IMR-90 (cell line): Measurements from ENCODE around the gene DPH7. TPM values are rescaled to one million over a fixed set of nuclear protein-coding genes. Genes with fewer than 3 reads are reported as not detected.

Experiments
- ATAC-seq: fragments of 200-7000 bp; cut with Tn5 transposase; 2 replicates; pipeline ENCODE4 v1.9.1; 2020; ENCODE audit warnings: low read depth, mild to moderate bottlenecking, moderate library complexity
- BruUV-seq: library from RNA; stranded (reverse); fragments of 400-500 nt; replicated peaks from 2 replicates; lab custom pipeline; 2021; lab: Mats Ljungman, UMichigan
- CTCF ChIA-PET: fragments of 300-600 bp; formaldehyde crosslinking; extraction: SDS; loops from one replicate; lab custom pipeline; 2021; ENCODE audit warnings: antibody characterized with exemption; lab: Yijun Ruan, JAX
- POLR2A ChIA-PET: fragments of 300-600 bp; sonication (Branson Sonifier 250); formaldehyde crosslinking; loops from one replicate; lab custom pipeline; 2022; ENCODE audit warnings: antibody characterized with exemption; ENCODE audit not compliant: unreplicated experiment; lab: Charles Lee
- DNase-seq: peaks from one replicate; pipeline ENCODE4 v3.0.0; 2013
- H2AFZ ChIP-seq: replicated peaks from 2 replicates; pipeline ENCODE3; 2013; ENCODE audit warnings: low read length, mild to moderate bottlenecking; ENCODE audit not compliant: poor library complexity
- H2AK5ac ChIP-seq: 2 replicates; pipeline ENCODE4 v1.6.1; 2013; ENCODE audit warnings: low read depth, low read length, inconsistent platforms
- H2AK9ac ChIP-seq: replicated peaks from 2 replicates; pipeline ENCODE3; 2013; ENCODE audit warnings: mild to moderate bottlenecking, low read depth, low read length, moderate library complexity; ENCODE audit not compliant: poor library complexity
- H2BK120ac ChIP-seq: 2 replicates; pipeline ENCODE4 v1.6.1; 2013; ENCODE audit warnings: low read depth, low read length, inconsistent platforms
- H2BK15ac ChIP-seq: 3 replicates; pipeline ENCODE4 v1.6.1; 2013; ENCODE audit warnings: low read depth, low read length, inconsistent platforms
- H2BK20ac ChIP-seq: 2 replicates; pipeline ENCODE4 v1.6.1; 2013; ENCODE audit warnings: low read depth, mild to moderate bottlenecking, inconsistent platforms, low read length, moderate library complexity
- H2BK5ac ChIP-seq: 2 replicates; pipeline ENCODE4 v1.6.1; 2013; ENCODE audit warnings: mild to moderate bottlenecking, low read depth, low read length, inconsistent platforms; ENCODE audit not compliant: poor library complexity, severe bottlenecking
- H3K14ac ChIP-seq: replicated peaks from 2 replicates; pipeline ENCODE4 v1.6.1; 2013; ENCODE audit warnings: low read depth, low read length, inconsistent platforms
- H3K18ac ChIP-seq: 2 replicates; pipeline ENCODE4 v1.6.1; 2013; ENCODE audit warnings: low read depth, low read length, control low read depth
- H3K23ac ChIP-seq: 2 replicates; pipeline ENCODE4 v1.6.1; 2013; ENCODE audit warnings: low read depth, low read length, inconsistent platforms
- H3K27ac ChIP-seq: 2 replicates; pipeline ENCODE4 v1.5.1; 2013; ENCODE audit warnings: mild to moderate bottlenecking, control low read depth, low read length; ENCODE audit not compliant: insufficient read depth
- H3K27me3 ChIP-seq: 2 replicates; pipeline ENCODE4 v1.6.1; 2013; ENCODE audit warnings: low read length; ENCODE audit not compliant: control insufficient read depth, insufficient read depth
- H3K36me3 ChIP-seq: 2 replicates; pipeline ENCODE4 v1.6.1; 2013; ENCODE audit warnings: low read length, mixed read lengths; ENCODE audit not compliant: control insufficient read depth, insufficient read depth
- H3K4ac ChIP-seq: 2 replicates; pipeline ENCODE4 v1.6.1; 2013; ENCODE audit warnings: low read depth, low read length, inconsistent platforms
- H3K4me1 ChIP-seq: 2 replicates; pipeline ENCODE4 v1.6.1; 2013; ENCODE audit warnings: low read length, mixed read lengths; ENCODE audit not compliant: control insufficient read depth, insufficient read depth
- H3K4me2 ChIP-seq: 2 replicates; pipeline ENCODE4 v1.6.1; 2013; ENCODE audit warnings: low read depth, mild to moderate bottlenecking, control low read depth, low read length, moderate library complexity
- H3K4me3 ChIP-seq: 2 replicates; pipeline ENCODE4 v1.5.1; 2013; ENCODE audit warnings: low read depth, mild to moderate bottlenecking, control low read depth, low read length, moderate library complexity; ENCODE audit not compliant: insufficient read depth
- H3K56ac ChIP-seq: 2 replicates; pipeline ENCODE4 v1.6.1; 2013; ENCODE audit warnings: low read length, inconsistent platforms; ENCODE audit not compliant: insufficient read depth; ENCODE audit errors: extremely low read depth
- H3K79me1 ChIP-seq, 2 experiments: 2 replicates each; pipeline ENCODE4 v1.6.1; 2013; ENCODE audit warnings: low read length in 2 of 2, inconsistent platforms in 1 of 2, low read depth in 1 of 2
- H3K9ac ChIP-seq: 2 replicates; pipeline ENCODE4 v1.6.1; 2013; ENCODE audit warnings: low read depth, low read length, control low read depth
- H3K9me1 ChIP-seq: 2 replicates; pipeline ENCODE4 v1.6.1; 2013; ENCODE audit warnings: low read length, inconsistent platforms; ENCODE audit not compliant: insufficient read depth
- H3K9me3 ChIP-seq: 2 replicates; pipeline ENCODE4 v1.6.1; 2013; ENCODE audit warnings: low read length; ENCODE audit not compliant: control insufficient read depth, insufficient read depth
- H4K20me1 ChIP-seq: 2 replicates; pipeline ENCODE4 v1.6.1; 2013; ENCODE audit warnings: low read length, inconsistent platforms; ENCODE audit not compliant: insufficient read depth
- H4K5ac ChIP-seq: 2 replicates; pipeline ENCODE4 v1.6.1; 2013; ENCODE audit warnings: mild to moderate bottlenecking, low read depth, low read length, control low read depth
- H4K8ac ChIP-seq, 2 experiments: 2 replicates each; pipeline ENCODE4 v1.6.1; 2013; ENCODE audit warnings: low read depth in 2 of 2, low read length in 2 of 2, control low read depth in 1 of 2, inconsistent platforms in 1 of 2
- H4K91ac ChIP-seq: 2 replicates; pipeline ENCODE4 v1.6.1; 2013; ENCODE audit warnings: low read depth, low read length, inconsistent platforms; ENCODE audit not compliant: insufficient read depth
- CEBPB ChIP-seq: IDR thresholded peaks from 2 replicates; pipeline ENCODE4 v1.6.1; 2012; ENCODE audit warnings: low read depth, low read length, improper control_type of control experiment
- CHD1 ChIP-seq: IDR thresholded peaks from 2 replicates; pipeline ENCODE4 v1.6.1; 2012; ENCODE audit warnings: low read depth, low read length, improper control_type of control experiment
- CTCF ChIP-seq: conservative IDR thresholded peaks from 2 replicates; pipeline ENCODE4 v1.5.1; 2012; ENCODE audit warnings: mild to moderate bottlenecking, low read depth, low read length, improper control_type of control experiment
- FOS ChIP-seq: fragments of 150-350 bp; IDR thresholded peaks from 2 replicates; pipeline ENCODE4 v1.6.1; 2016; ENCODE audit warnings: low read depth, low read length
- MAFK ChIP-seq: IDR thresholded peaks from 2 replicates; pipeline ENCODE4 v1.6.1; 2012; ENCODE audit warnings: low read depth, low read length, improper control_type of control experiment
- MAZ ChIP-seq: IDR thresholded peaks from 2 replicates; pipeline ENCODE4 v1.6.1; 2012; ENCODE audit warnings: low read depth, mild to moderate bottlenecking, low read length, improper control_type of control experiment, moderate library complexity, borderline replicate concordance
- MXI1 ChIP-seq: IDR thresholded peaks from 2 replicates; pipeline ENCODE4 v1.6.1; 2012; ENCODE audit warnings: low read depth, mild to moderate bottlenecking, low read length, moderate library complexity, borderline replicate concordance
- NFE2L2 ChIP-seq: fragments of 150-350 bp; IDR thresholded peaks from 2 replicates; pipeline ENCODE4 v1.6.1; 2016; ENCODE audit warnings: low read depth, mild to moderate bottlenecking, low read length
- POLR2A ChIP-seq: IDR thresholded peaks from 2 replicates; pipeline ENCODE4 v1.6.1; 2012; ENCODE audit warnings: mild to moderate bottlenecking, low read depth, low read length
- RAD21 ChIP-seq: IDR thresholded peaks from 2 replicates; pipeline ENCODE4 v1.6.1; 2012; ENCODE audit warnings: low read length, improper control_type of control experiment
- RCOR1 ChIP-seq: IDR thresholded peaks from 2 replicates; pipeline ENCODE4 v1.6.1; 2012; ENCODE audit warnings: mild to moderate bottlenecking, low read length, improper control_type of control experiment; ENCODE audit not compliant: insufficient replicate concordance
- RFX5 ChIP-seq: IDR thresholded peaks from 2 replicates; pipeline ENCODE4 v1.8.0; 2012; ENCODE audit warnings: low read depth, mild to moderate bottlenecking, low read length, moderate library complexity
- SMC3 ChIP-seq: fragments of 150-350 bp; IDR thresholded peaks from 2 replicates; pipeline ENCODE4 v1.6.1; 2016; ENCODE audit warnings: low read depth, mild to moderate bottlenecking, antibody characterized with exemption, low read length, moderate library complexity
- USF2 ChIP-seq: fragments of 150-350 bp; IDR thresholded peaks from 2 replicates; pipeline ENCODE4 v1.6.1; 2017; ENCODE audit warnings: mild to moderate bottlenecking, antibody characterized with exemption, low read length, low read depth
- WGBS, 2 experiments: methylation state at CpG; one replicate each; pipeline versions ENCODE4 v1.1.5 to v1.1.7; 2013; ENCODE audit warnings: missing lambda C conversion rate in 2 of 2; ENCODE audit not compliant: insufficient read length in 1 of 2; ENCODE audit errors: extremely low coverage in 2 of 2; 5-methylcytosine and 5-hydroxymethylcytosine counted together
- dilution Hi-C: fragments of 300-500 bp; cut with HindIII; formaldehyde crosslinking; loops from one replicate; pipeline ENCODE4 v1.14.3; 2018; ENCODE audit warnings: low sequenced_read_pairs; ENCODE audit not compliant: unreplicated experiment
- in situ Hi-C: fragments of 300-500 bp; cut with MboI; formaldehyde crosslinking; loops from 3 replicates; pipeline ENCODE4 v1.14.3; 2019; ENCODE audit warnings: low sequenced_read_pairs, inconsistent platforms, mixed read lengths
- intact Hi-C: fragments of 100-400 bp; cut with micrococcal nuclease; formaldehyde crosslinking; loops from 2 replicates; pipeline ENCODE4 v1.10.0; 2022
- polyA plus RNA-seq, 3 experiments: library from polyadenylated mRNA; depleted of rRNA; stranded (reverse); fragments of >200 nt; gene quantifications; 2 replicates each; pipeline ENCODE4 v1.2.3, GENCODE V29; 2012; ENCODE audit warnings: low replicate concordance in 1 of 3
- total RNA-seq: library from RNA; depleted of rRNA; stranded (reverse); fragments of >200 nt; gene quantifications from 2 replicates; pipeline ENCODE4 v1.2.3, GENCODE V29; 2012
- TF ChIP-seq, protein P1 (sequence below): fragments of 150-350 bp; IDR thresholded peaks from 2 replicates; pipeline ENCODE4 v1.6.1; 2016; ENCODE audit warnings: low read depth, mild to moderate bottlenecking, low read length, moderate library complexity, borderline replicate concordance

DPH7 gene
- total and polyA plus RNA-seq, 2 of the 4 experiments (the other 2 are of a cell fraction), result 12.5 to 33.7 TPM

DNA sequence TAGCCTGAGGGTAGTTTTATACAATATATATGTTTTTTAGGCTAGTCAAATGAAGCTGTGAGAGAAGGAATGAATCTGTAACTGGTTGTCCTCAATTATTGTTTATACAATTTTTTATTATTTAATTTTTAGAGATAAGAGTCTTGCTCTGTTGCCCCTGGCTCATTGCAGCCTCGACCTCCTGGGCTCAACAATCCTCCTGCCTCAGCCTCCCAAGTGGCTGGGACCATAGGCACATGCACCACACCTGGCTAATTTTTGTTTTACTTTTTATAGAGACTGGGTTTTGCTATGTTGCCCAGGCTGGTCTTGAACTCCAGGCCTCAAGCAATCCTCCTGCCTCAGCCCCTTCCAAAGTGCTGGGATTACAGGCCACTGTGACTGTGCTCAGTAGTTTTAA, 24.4 kb downstream of the DPH7 start:
- CTCF ChIA-PET, result no interaction called here
- H3K14ac ChIP-seq, result no peak overlapping the region
- no peak overlapping the region for H2AFZ ChIP-seq
- peaks cover 5% of the 10 kb centered on the region; the same call in 1 of the 2 replicates for H3K4me1 ChIP-seq
- no CpG with 5 or more reads among the region's 1 CpG for WGBS, 2 experiments
- no peaks in the 10 kb centered on the region for H3K9me1 ChIP-seq
- in situ Hi-C loops, result no loop called here
- peaks cover 28% of the 10 kb centered on the region for H3K36me3 ChIP-seq
- no peak overlapping the region for H2AK9ac ChIP-seq
- H3K27ac ChIP-seq, result no peak overlapping the region
- no peak overlapping the region for H3K18ac ChIP-seq
- no peak overlapping the region for H3K23ac ChIP-seq
- POLR2A ChIA-PET, result no interaction called here
- ATAC-seq, result no peak
- no peak overlapping the region for H2BK5ac ChIP-seq
- no TSS peak for BruUV-seq
- no peak overlapping the region for H3K4me3 ChIP-seq
- peaks cover 12% of the 10 kb centered on the region; the same call in 1 of the 2 replicates for H4K20me1 ChIP-seq
- no peak for TF ChIP-seq MAFK
- no peak for TF ChIP-seq POLR2A
- no peak for TF ChIP-seq RAD21
- no peak for TF ChIP-seq MAZ
- TF ChIP-seq CHD1, result no peak
- TF ChIP-seq CTCF, result no peak
- TF ChIP-seq CEBPB, result no peak
- TF ChIP-seq SMC3, result no peak
- TF ChIP-seq NFE2L2, result no peak
- TF ChIP-seq MXI1, result no peak
- TF ChIP-seq RFX5, result no peak
- no peak for TF ChIP-seq FOS
- TF ChIP-seq USF2, result no peak
- no peak for TF ChIP-seq RCOR1
- TF ChIP-seq, protein P1, sequence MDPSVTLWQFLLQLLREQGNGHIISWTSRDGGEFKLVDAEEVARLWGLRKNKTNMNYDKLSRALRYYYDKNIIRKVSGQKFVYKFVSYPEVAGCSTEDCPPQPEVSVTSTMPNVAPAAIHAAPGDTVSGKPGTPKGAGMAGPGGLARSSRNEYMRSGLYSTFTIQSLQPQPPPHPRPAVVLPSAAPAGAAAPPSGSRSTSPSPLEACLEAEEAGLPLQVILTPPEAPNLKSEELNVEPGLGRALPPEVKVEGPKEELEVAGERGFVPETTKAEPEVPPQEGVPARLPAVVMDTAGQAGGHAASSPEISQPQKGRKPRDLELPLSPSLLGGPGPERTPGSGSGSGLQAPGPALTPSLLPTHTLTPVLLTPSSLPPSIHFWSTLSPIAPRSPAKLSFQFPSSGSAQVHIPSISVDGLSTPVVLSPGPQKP, result no peak
- H3K4ac ChIP-seq, result no peak overlapping the region
- no peak overlapping the region for H3K4me2 ChIP-seq
- no peak overlapping the region for H2AK5ac ChIP-seq
- dilution Hi-C loops, result no loop called here
- no peak overlapping the region for H3K56ac ChIP-seq
- no peaks in the 10 kb centered on the region for H3K9me3 ChIP-seq
- H3K79me1 ChIP-seq, result peaks cover 13 to 33% of the 10 kb centered on the region in 2 experiments
- DNase-seq, result no peak
- H3K27me3 ChIP-seq, result no peaks in the 10 kb centered on the region
- no peak overlapping the region for H2BK20ac ChIP-seq
- no peak overlapping the region for H4K8ac ChIP-seq
- H2BK15ac ChIP-seq, result no peak overlapping the region
- H3K9ac ChIP-seq, result no peak overlapping the region
- no peak overlapping the region for H2BK120ac ChIP-seq
- no peak overlapping the region for H4K5ac ChIP-seq
- intact Hi-C loops, result no loop called here
- no peak overlapping the region for H4K91ac ChIP-seq
